ENCODE data around the gene IFI30.
"Not testable (repeated sequence)": the region's sequence is repeated elsewhere in the genome, so short reads cannot be mapped to it uniquely, and the experiment has no call there.

Gene IFI30

GRCh38 chr19:18152442-18152816 is 21.2 kb upstream of the IFI30 start:
- DNase-seq, result peak; percentile 75 to 99 (median 91)

GRCh38 chr19:18152817-18153555 is 20.6 kb upstream of the IFI30 start, which contains the start of gene PIK3R2:
PIK3R2 (plus strand) TSS chr19:18153163; CDS start chr19:18155880, 2,717 bp downstream.
- DNase-seq, result peak; percentile 76 to 99 (median 97)

DNA sequence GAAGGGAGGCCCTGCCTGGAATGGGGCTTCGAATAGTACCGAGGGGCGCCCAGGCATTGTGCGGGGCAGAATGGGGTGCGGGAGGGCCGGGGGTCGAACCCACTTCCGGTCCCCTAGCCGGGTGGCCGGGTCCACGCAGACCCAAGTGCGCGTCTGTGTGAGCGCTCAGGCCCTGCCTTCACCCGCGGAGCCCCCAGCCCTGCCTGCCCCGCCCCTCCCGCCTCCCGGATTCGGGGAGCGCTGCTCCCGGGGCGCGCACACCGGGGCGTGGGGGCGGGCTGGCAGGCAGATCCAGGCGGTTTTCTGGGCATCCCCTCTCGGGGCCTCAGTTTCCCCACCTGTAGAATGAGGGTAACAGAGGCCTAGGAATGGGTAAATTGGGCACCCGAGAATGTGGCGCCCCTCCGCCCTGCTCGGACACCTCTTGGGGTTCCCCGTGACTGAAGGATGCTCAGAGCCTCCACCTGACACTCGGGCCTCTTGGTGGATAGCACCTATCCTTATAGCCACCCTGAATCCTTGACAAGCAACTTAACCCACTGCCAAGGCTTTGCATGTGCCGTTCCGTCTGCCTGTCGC is 20.0 kb upstream of the IFI30 start:
- DNase-seq, result peak in 11 of 51 donors; percentile 7 to 53 (median 38)

GRCh38 chr19:18155095-18156087 is 18.2 kb upstream of the IFI30 start:
- no peak for DNase-seq

- no peak for DNase-seq
Measured at GRCh38 chr19:18156268-18156667, 17.3 kb upstream of the IFI30 start.

DNA sequence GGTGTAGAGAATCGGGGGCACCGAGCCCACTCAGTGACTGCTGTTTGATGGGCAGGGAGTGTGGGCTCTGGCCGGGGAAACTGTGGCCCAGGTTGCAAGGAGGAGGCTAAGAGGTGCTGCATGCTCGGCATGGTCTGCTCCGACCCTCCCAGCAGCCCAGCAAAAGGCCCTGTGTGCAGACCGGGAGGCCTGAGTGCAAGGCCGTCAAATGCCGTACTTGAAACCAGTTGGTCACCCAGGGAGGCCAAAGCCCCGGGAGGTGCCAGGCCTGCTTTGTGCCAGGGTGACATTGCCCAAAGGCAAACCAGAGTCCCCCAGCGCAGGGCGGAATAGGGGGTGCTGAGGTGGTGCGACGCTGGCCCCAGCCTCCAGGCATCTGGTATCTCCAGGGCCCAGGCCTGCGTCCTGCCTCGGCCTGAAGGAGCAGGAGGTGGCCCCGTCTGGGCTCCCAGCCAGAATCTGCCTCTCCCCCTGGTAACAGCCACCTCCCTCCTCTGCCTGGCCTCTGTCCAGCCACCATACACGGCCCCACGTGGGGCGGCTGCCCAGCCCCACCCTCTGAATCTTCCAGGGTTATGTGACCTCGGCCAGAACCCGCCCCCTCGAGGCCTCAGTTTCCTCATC is 16.7 kb upstream of the IFI30 start:
- DNase-seq, result peak in 47 of 51 donors; percentile 15 to 89 (median 64)

GRCh38 chr19:18157465-18158063 is 16.0 kb upstream of the IFI30 start:
- peak in 46 of 51 donors; percentile 23 to 91 (median 71) for DNase-seq

- DNase-seq, result no peak
Measured at GRCh38 chr19:18158467-18158866, 15.1 kb upstream of the IFI30 start.

DNA sequence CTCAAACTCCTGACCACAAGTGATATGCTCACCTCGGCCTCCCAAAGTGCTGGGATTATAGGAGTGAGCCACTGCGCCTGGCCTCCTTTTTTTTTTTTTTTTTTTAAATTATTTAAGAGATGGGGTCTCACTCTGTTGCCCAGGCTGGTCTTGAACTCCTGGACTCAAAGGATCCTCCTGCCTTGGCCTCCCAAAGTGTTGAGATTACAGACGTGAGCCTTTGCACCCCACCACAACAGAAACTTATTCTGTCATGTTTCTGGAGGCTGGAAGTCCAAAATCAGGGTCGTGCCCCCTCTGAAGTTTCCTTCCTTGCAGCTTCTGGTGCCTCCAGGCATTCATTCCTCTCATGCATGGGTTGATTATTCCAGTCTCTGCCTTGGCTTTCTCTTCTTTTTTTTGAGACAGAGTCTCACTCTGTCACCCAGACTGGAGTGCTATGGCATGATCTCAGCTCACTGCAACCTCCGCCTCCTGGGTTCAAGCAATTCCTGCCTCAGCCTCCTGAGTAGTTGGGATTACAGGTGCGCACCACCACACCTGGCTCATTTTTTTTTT is 14.5 kb upstream of the IFI30 start:
- DNase-seq, result not testable (repeated sequence)

DNA sequence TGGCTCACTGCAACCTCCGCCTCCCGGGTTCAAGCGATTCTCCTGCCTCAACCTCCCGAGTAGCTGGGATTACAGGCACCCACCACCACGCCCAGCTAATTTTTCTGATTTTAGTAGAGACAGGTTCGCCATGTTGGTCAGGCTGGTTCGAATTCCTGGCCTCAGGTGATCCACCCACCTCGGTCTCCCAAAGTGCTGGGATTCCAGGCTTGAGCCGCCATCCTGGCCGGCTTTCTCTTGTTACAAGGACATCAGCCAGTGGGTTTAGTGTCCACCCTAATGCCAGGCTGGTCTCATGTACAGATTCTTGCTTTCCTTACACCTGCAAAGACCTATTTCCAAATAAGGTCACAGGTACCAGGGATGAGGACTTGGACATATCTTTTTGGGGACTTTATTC is 13.8 kb upstream of the IFI30 start:
- no peak for DNase-seq

GRCh38 chr19:18160493-18160970 is 13.1 kb upstream of the IFI30 start:
- no peak for DNase-seq

GRCh38 chr19:18160971-18161635 is 12.5 kb upstream of the IFI30 start:
- peak in 44 of 51 donors; percentile 17 to 84 (median 56) for DNase-seq

- DNase-seq, result peak in 1 of 51 donors; percentile 47
Measured at GRCh38 chr19:18161636-18162002, 12.0 kb upstream of the IFI30 start.

- DNase-seq, result no peak
Measured at GRCh38 chr19:18164072-18164471, 9.5 kb upstream of the IFI30 start.

DNA sequence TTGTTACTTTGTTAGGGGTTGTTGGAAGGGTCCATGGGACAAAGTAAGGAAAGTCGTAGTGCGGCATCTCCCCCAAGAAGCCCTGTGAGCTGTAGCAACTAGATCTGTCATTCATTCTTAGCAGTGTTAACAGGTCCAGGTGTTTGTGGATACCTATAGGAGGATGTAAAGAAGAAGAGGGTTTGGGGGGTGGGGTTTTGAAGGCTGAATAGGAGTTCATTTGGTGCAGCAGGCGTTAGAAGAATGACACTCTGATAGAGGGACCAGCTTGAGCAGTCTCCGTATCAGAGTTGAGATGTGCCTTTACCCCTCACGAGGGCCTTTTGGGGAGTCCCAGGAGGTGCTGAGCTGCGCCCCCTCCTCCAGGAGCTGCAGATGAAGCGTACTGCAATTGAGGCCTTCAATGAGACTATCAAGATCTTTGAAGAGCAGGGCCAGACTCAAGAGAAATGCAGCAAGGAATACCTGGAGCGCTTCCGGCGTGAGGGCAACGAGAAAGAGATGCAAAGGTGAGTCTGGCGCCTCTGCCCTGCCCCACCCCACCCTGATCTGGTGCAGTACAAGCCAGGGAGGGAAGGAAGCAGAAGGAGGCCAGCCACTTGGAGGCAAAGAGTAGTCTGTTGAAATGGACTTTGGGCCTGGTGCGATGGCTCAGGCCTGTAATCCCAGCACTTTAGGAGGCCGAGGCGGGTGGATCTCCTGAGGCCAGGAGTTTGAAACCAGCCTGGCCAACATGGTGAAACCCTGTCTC is 7.6 kb upstream of the IFI30 start:
- DNase-seq, result no peak

GRCh38 chr19:18167011-18167410 is 6.6 kb upstream of the IFI30 start:
- DNase-seq, result no peak

GRCh38 chr19:18167975-18168645 is 5.5 kb upstream of the IFI30 start:
- DNase-seq, result peak in 21 of 51 donors; percentile 2 to 57 (median 19)

DNA sequence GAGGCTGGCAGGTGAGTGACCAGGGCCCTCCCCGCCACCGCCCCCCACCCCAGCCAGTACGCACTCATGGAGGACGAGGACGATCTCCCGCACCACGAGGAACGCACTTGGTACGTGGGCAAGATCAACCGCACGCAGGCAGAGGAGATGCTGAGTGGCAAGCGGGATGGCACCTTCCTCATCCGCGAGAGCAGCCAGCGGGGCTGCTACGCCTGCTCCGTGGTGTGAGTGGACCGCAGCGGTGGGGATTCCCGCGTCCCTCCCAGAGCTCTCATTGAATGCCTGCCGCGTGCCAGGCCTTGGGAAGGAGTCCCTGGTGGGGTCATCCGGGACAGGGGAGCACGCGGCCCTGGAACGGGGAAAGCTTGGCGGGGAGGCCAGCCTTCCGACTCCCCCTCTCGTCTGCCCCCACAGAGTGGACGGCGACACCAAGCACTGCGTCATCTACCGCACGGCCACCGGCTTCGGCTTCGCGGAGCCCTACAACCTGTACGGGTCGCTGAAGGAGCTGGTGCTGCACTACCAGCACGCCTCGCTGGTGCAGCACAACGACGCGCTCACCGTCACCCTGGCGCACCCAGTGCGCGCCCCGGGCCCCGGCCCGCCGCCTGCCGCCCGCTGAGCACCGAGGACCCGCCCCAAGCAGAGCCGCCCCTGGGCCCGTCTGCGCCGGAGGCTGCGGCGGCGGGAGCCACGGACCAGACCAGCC is 4.8 kb upstream of the IFI30 start:
- no peak for DNase-seq

All from hypothalamus (tissue), 51 donors.